Measurements from ENCODE around the gene TUBAL3.

TUBAL3 gene

DNA sequence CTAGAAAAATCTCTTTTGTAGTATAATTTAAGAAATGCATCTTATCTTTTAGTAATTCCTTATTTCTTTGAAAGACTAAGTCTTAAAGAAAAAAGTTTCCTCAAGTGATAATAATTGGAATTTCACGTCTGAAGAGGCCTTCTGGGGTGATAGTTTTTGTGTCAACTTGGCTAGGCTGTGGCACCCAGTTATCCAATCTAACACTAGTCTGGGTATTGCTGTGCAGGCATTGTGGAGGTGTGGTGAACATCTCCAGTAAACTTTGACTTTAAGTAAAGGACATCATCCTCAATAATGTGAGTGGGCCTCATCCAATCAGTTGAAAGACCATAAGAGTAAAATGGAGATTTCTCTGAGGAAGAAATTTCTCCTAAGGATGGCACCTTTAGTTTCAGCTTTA, 2.3 kb upstream of the TUBAL3 start:
- no peak for TF ChIP-seq OSR1 (CRISPR knock-in tag; IDR thresholded peaks at IDR 0.05)
- no peak for TF ChIP-seq SNAI2 (CRISPR knock-in tag; IDR thresholded peaks at IDR 0.05)
- TF ChIP-seq ESRRG (CRISPR knock-in tag; IDR thresholded peaks at IDR 0.05), result no peak
- TF ChIP-seq BACH2 (CRISPR knock-in tag; IDR thresholded peaks at IDR 0.05; ENCODE audit: borderline replicate concordance), result no peak
- TF ChIP-seq ZFP30 (CRISPR knock-in tag; IDR thresholded peaks at IDR 0.05), result no peak
- no peak for TF ChIP-seq ZNF565 (CRISPR knock-in tag; conservative IDR thresholded peaks at IDR 0.05; ENCODE audit: low read depth)
- TF ChIP-seq PPARA (CRISPR knock-in tag; IDR thresholded peaks at IDR 0.05; ENCODE audit: borderline replicate concordance), result no peak
- no peak for TF ChIP-seq ISL1 (CRISPR knock-in tag; IDR thresholded peaks at IDR 0.05)
- no peak for TF ChIP-seq ZC3H10 (CRISPR knock-in tag; IDR thresholded peaks at IDR 0.05)
- TF ChIP-seq, protein P1, sequence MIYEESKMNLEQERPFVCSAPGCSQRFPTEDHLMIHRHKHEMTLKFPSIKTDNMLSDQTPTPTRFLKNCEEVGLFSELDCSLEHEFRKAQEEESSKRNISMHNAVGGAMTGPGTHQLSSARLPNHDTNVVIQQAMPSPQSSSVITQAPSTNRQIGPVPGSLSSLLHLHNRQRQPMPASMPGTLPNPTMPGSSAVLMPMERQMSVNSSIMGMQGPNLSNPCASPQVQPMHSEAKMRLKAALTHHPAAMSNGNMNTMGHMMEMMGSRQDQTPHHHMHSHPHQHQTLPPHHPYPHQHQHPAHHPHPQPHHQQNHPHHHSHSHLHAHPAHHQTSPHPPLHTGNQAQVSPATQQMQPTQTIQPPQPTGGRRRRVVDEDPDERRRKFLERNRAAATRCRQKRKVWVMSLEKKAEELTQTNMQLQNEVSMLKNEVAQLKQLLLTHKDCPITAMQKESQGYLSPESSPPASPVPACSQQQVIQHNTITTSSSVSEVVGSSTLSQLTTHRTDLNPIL (CRISPR knock-in tag; IDR thresholded peaks at IDR 0.05; ENCODE audit: low read depth), result no peak
- TF ChIP-seq ZNF8 (CRISPR knock-in tag; IDR thresholded peaks at IDR 0.05), result no peak
- no peak for TF ChIP-seq CSDC2 (CRISPR knock-in tag; IDR thresholded peaks at IDR 0.05)
- no peak for TF ChIP-seq POU6F1 (CRISPR knock-in tag; IDR thresholded peaks at IDR 0.05; ENCODE audit: borderline replicate concordance, low read depth)
- no peak for TF ChIP-seq ZNF70 (CRISPR knock-in tag; IDR thresholded peaks at IDR 0.05)
- no peak for ATAC-seq

GRCh38 chr10:5402798-5403197, 1.8 kb downstream of the TUBAL3 start:
- ATAC-seq, result no peak
- TF ChIP-seq POU6F1 (CRISPR knock-in tag; IDR thresholded peaks at IDR 0.05; ENCODE audit: borderline replicate concordance, low read depth) (no peak), OSR1 (CRISPR knock-in tag; IDR thresholded peaks at IDR 0.05) (no peak), ZNF565 (CRISPR knock-in tag; conservative IDR thresholded peaks at IDR 0.05; ENCODE audit: low read depth) (no peak), CSDC2 (CRISPR knock-in tag; IDR thresholded peaks at IDR 0.05) (no peak)

DNA sequence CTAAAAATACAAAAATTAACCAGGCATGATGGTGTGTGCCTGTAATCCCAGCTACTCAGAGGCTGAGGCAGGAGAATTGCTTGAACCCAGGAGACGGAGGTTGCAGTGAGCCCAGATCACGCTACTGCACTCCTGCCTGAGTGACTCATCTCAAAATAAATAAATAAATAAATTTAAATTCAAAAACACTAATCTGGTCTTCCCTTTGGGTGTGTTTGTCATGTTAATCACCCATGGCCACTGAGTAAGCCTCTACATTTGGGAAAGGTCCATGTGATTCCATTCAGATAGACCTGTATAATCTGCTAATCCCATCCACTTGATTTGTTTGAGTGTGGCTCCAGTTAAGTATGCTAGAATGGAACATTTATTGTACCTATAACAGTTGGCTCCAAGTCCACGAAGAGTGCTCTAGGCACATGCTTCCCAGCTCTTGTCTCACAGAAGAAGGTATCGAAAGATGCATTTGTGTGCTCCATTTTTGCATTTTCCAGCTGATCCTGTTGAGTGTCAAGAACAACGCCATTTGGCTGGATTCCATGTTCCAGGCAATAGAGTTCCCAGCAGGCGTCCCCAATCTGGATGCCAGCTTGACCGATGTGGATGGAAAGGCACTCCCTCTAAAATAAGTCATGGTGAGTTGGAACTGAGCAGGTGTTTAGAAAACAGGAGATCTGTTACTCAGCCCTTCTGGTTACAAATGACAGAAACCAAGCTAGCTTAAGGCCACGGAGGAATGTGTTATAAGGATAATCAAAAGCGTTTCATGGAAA, 4.0 kb downstream of the TUBAL3 start:
- TF ChIP-seq CSDC2 (CRISPR knock-in tag; IDR thresholded peaks at IDR 0.05) (no peak), GLIS3 (CRISPR knock-in tag; IDR thresholded peaks at IDR 0.05) (no peak), ISL1 (CRISPR knock-in tag; IDR thresholded peaks at IDR 0.05) (no peak), TSHZ2 (CRISPR knock-in tag; IDR thresholded peaks at IDR 0.05) (no peak), ZNF565 (CRISPR knock-in tag; conservative IDR thresholded peaks at IDR 0.05; ENCODE audit: low read depth) (no peak), BACH2 (CRISPR knock-in tag; IDR thresholded peaks at IDR 0.05; ENCODE audit: borderline replicate concordance) (no peak), RARB (CRISPR knock-in tag; IDR thresholded peaks at IDR 0.05) (no peak), ESRRG (CRISPR knock-in tag; IDR thresholded peaks at IDR 0.05) (no peak), ZFP30 (CRISPR knock-in tag; IDR thresholded peaks at IDR 0.05) (no peak), ARNTL (CRISPR knock-in tag; IDR thresholded peaks at IDR 0.05; ENCODE audit: borderline replicate concordance, low read depth) (no peak), CSRNP3 (CRISPR knock-in tag; IDR thresholded peaks at IDR 0.05) (no peak), SNAI2 (CRISPR knock-in tag; IDR thresholded peaks at IDR 0.05) (no peak), TOX (CRISPR knock-in tag; IDR thresholded peaks at IDR 0.05; ENCODE audit: borderline replicate concordance) (no peak)
- TF ChIP-seq, protein P2, sequence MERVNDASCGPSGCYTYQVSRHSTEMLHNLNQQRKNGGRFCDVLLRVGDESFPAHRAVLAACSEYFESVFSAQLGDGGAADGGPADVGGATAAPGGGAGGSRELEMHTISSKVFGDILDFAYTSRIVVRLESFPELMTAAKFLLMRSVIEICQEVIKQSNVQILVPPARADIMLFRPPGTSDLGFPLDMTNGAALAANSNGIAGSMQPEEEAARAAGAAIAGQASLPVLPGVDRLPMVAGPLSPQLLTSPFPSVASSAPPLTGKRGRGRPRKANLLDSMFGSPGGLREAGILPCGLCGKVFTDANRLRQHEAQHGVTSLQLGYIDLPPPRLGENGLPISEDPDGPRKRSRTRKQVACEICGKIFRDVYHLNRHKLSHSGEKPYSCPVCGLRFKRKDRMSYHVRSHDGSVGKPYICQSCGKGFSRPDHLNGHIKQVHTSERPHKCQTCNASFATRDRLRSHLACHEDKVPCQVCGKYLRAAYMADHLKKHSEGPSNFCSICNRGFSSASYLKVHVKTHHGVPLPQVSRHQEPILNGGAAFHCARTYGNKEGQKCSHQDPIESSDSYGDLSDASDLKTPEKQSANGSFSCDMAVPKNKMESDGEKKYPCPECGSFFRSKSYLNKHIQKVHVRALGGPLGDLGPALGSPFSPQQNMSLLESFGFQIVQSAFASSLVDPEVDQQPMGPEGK (CRISPR knock-in tag; IDR thresholded peaks at IDR 0.05; ENCODE audit: borderline replicate concordance), result no peak
- no peak for ATAC-seq

Data from SK-N-SH treated with all-trans-retinoic acid at 6 μM for 48 hours (cell line).